NCI-H510A (cell line): ENCODE data around the gene TICAM1.
"Not testable (repeated sequence)": the region's sequence is repeated elsewhere in the genome, so short reads cannot be mapped to it uniquely, and the experiment has no call there.

ENCODE experiments used
- DNase-seq: peaks from one replicate; lab custom pipeline; 2025; lab: John Stamatoyannopoulos, UW

The TICAM1 gene

GRCh38 chr19:4831304-4831978 lies at the start of gene TICAM1:
TSS of gene TICAM1 (minus strand) at chr19:4831712. CDS start at chr19:4818377, 13,335 bp downstream.
- no peak for DNase-seq

- no peak for DNase-seq
Observed at GRCh38 chr19:4879041-4879440, 47.5 kb upstream of the TICAM1 start.

GRCh38 chr19:4878491-4878968 lies 47.0 kb upstream of the TICAM1 start:
- DNase-seq = no peak

GRCh38 chr19:4877753-4878490 lies 46.4 kb upstream of the TICAM1 start:
- DNase-seq = no peak

- DNase-seq = no peak
Observed at GRCh38 chr19:4873930-4874329, 42.4 kb upstream of the TICAM1 start.

GRCh38 chr19:4871711-4872110 lies 40.2 kb upstream of the TICAM1 start:
- no peak for DNase-seq

GRCh38 chr19:4870025-4870700 lies 38.7 kb upstream of the TICAM1 start:
- no peak for DNase-seq

GRCh38 chr19:4868286-4868834 lies 36.8 kb upstream of the TICAM1 start:
- no peak for DNase-seq

GRCh38 chr19:4867534-4868285 lies 36.2 kb upstream of the TICAM1 start, which contains the start of gene PLIN3:
TSS of gene PLIN3 (minus strand) at chr19:4867667. CDS start at chr19:4861394, 6,273 bp downstream.
- DNase-seq = peak; percentile 86

GRCh38 chr19:4866595-4867424 lies 35.3 kb upstream of the TICAM1 start:
- no peak for DNase-seq

GRCh38 chr19:4861147-4861546 lies 29.6 kb upstream of the TICAM1 start:
- peak; percentile 94 for DNase-seq

GRCh38 chr19:4859697-4860096 lies 28.2 kb upstream of the TICAM1 start:
- no peak for DNase-seq

- DNase-seq = not testable (repeated sequence)
Observed at GRCh38 chr19:4856468-4856867, 25.0 kb upstream of the TICAM1 start.

GRCh38 chr19:4853506-4853905 lies 22.0 kb upstream of the TICAM1 start:
- not testable (repeated sequence) for DNase-seq

GRCh38 chr19:4852484-4852883 lies 21.0 kb upstream of the TICAM1 start:
- no peak for DNase-seq

- DNase-seq = peak; percentile 51
Observed at GRCh38 chr19:4851551-4852290, 20.2 kb upstream of the TICAM1 start.

- no peak for DNase-seq
Observed at GRCh38 chr19:4849019-4849418, 17.5 kb upstream of the TICAM1 start.

- DNase-seq = no peak
Observed at GRCh38 chr19:4847190-4847973, 15.9 kb upstream of the TICAM1 start.

GRCh38 chr19:4845975-4846374 lies 14.5 kb upstream of the TICAM1 start:
- not testable (repeated sequence) for DNase-seq
